PFSK-1 (cell line): ENCODE results near the gene PLAU.

Experiments
- FOXP2 ChIP-seq: optimal IDR thresholded peaks from 2 replicates; pipeline ENCODE3; 2011; ENCODE audit warnings: borderline replicate concordance, control low read depth, inconsistent platforms; ENCODE audit not compliant: insufficient read depth; ENCODE audit errors: extremely low read length, extremely low read depth
- POLR2AphosphoS5 ChIP-seq: IDR thresholded peaks from 2 replicates; pipeline ENCODE4 v1.6.1; 2012; ENCODE audit warnings: low read depth, mild to moderate bottlenecking, control low read depth, low read length, moderate library complexity
- SIN3A ChIP-seq: IDR thresholded peaks from 2 replicates; pipeline ENCODE4 v1.6.1; 2012; ENCODE audit warnings: mild to moderate bottlenecking, low read length, moderate library complexity, borderline replicate concordance; ENCODE audit not compliant: insufficient read depth
- TAF1 ChIP-seq: IDR thresholded peaks from 2 replicates; pipeline ENCODE4 v1.6.1; 2012; ENCODE audit warnings: low read length, control low read depth, borderline replicate concordance; ENCODE audit not compliant: insufficient read depth
- TF ChIP-seq, protein P1 (sequence below), 2 experiments: IDR thresholded peaks; 2 replicates each; pipeline versions ENCODE4 v1.6.1 to v1.8.0; 2011 to 2012; ENCODE audit warnings: low read depth in 2 of 2, low read length in 2 of 2, control low read depth in 1 of 2, inconsistent platforms in 1 of 2, mild to moderate bottlenecking in 1 of 2, moderate library complexity in 1 of 2; ENCODE audit not compliant: insufficient read depth in 1 of 2

The PLAU gene

DNA sequence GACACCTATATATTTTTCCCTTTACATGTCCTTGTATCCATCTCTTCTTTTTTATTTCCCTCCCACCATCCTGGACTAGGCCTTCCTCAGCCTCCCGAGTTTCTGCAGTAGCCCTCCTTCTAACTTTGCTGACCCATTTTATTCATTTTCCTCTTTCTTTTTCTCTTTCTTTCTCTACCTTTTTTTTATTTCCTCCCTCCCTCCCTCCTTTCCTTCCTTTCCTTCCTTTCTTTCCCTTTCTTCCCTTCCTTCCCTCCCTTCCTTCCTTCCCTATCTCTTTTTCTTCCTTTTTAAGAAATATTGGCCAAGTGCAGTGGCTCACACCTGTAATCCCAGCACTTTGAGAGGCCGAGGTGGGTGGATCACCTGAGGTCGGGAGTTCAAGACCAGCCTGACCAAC, 26.9 kb upstream of the PLAU start:
- TF ChIP-seq SIN3A: no peak
- no peak for TF ChIP-seq TAF1
- no peak for TF ChIP-seq POLR2AphosphoS5
- TF ChIP-seq FOXP2: no peak
- TF ChIP-seq, protein P1, sequence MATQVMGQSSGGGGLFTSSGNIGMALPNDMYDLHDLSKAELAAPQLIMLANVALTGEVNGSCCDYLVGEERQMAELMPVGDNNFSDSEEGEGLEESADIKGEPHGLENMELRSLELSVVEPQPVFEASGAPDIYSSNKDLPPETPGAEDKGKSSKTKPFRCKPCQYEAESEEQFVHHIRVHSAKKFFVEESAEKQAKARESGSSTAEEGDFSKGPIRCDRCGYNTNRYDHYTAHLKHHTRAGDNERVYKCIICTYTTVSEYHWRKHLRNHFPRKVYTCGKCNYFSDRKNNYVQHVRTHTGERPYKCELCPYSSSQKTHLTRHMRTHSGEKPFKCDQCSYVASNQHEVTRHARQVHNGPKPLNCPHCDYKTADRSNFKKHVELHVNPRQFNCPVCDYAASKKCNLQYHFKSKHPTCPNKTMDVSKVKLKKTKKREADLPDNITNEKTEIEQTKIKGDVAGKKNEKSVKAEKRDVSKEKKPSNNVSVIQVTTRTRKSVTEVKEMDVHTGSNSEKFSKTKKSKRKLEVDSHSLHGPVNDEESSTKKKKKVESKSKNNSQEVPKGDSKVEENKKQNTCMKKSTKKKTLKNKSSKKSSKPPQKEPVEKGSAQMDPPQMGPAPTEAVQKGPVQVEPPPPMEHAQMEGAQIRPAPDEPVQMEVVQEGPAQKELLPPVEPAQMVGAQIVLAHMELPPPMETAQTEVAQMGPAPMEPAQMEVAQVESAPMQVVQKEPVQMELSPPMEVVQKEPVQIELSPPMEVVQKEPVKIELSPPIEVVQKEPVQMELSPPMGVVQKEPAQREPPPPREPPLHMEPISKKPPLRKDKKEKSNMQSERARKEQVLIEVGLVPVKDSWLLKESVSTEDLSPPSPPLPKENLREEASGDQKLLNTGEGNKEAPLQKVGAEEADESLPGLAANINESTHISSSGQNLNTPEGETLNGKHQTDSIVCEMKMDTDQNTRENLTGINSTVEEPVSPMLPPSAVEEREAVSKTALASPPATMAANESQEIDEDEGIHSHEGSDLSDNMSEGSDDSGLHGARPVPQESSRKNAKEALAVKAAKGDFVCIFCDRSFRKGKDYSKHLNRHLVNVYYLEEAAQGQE (IDR thresholded peaks at IDR 0.05; ENCODE audit: insufficient read depth in 1 of 2, low read depth in 2 of 2, low read length in 2 of 2): no peak

DNA sequence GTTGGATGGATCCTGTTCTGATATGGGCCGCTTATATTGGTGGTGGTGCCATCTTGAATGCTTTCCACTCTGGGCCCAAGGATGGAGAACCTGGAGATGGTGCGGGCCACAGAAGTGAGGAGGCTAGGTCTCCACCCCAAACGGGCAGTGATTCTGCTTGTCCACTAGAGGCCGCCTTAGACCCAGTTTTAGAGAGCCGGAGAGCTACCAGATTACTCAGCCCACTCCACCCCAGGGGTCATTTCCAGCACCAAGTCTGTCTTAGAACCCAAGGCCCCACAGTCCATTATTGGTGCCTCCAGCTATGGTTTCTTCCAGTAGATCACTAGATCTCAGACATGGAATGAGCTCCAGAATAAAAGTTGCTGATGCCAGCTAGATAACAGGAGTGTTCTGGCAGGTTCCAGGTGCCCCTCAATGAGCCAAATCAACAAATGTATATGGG, 24.8 kb upstream of the PLAU start:
- TF ChIP-seq FOXP2 (no peak), POLR2AphosphoS5 (no peak), SIN3A (no peak), TAF1 (no peak)
- TF ChIP-seq, protein P1 (IDR thresholded peaks at IDR 0.05; ENCODE audit: insufficient read depth in 1 of 2, low read depth in 2 of 2, low read length in 2 of 2): no peak

DNA sequence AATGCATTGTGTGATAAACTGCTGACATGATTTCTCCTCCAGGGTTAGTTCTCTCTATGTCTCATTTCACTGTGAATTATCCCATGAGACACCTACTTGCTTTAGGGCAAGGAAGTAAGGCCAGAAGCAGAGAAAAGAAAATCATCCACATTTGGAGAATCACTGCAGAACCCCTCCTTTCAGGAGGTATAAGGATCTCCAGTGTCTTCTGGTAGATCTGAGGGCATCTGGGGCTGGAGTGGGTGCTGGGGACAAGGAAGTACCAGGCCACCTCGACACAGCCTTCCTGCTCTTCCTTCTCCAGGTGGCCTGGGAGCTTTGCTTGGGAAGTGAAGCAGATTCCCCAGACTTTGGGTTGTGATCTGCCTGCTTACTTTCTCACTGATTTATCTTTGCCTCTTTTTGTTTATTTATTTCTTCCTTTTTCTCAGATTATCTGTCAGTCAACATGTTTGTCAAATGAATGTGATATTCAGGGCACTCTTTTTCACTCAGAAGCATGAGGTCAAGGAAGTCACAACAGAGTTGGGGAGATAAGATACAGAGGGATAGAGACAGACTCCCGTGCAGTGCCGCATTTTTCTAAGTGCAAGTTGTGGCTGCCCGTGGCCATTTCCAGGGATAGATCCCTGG, 24.2 kb upstream of the PLAU start:
- TF ChIP-seq, protein P1 (IDR thresholded peaks at IDR 0.05; ENCODE audit: insufficient read depth in 1 of 2, low read depth in 2 of 2, low read length in 2 of 2): no peak
- no peak for TF ChIP-seq SIN3A
- no peak for TF ChIP-seq TAF1
- no peak for TF ChIP-seq FOXP2
- TF ChIP-seq POLR2AphosphoS5: no peak

DNA sequence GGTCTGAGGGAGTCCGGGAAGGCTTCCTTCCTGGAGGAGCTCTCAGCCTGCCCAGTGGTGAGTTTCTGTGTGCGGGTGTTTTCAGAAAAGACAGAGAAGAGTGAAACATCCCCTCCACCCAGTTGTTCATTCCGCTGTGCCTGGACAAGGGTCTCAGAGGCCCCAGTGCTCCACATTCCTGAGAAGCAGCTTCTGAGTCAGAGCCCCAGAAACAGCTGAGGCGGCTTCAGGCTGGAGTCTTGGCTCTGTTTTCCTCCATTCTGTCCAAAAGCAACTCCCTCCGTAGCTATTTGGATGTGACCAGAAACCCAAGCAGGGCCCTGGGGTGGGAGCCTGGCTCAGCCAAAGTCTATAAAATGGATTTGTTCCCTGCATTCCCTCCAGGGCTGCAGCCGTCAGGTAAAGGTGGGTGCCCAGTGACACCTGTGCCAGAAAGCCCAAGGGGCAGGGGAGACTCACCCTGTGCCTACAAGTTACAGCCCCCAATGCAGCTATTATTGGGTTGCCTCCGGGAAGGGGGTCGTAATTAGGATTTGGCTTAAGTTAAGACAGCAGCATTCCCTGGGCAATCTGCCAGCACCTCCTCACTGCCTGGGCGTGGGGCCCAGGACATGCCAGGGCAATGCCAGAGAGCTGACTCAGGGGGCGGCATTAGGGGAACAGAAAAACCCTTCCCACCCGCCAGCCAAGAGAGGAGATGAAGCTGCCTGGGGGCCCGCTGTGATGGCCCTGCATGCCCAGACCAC, 23.5 kb upstream of the PLAU start:
- no peak for TF ChIP-seq TAF1
- no peak for TF ChIP-seq SIN3A
- TF ChIP-seq FOXP2: no peak
- TF ChIP-seq, protein P1 (IDR thresholded peaks at IDR 0.05; ENCODE audit: insufficient read depth in 1 of 2, low read depth in 2 of 2, low read length in 2 of 2): no peak
- no peak for TF ChIP-seq POLR2AphosphoS5
